Activated T-helper 17 cell treated with anti-CD3 and anti-CD28 coated beads, Interleukin-2, amount 50 U/mL, for 72 hours (primary cell): ENCODE results near the gene FAM53B. TPM values are rescaled to one million over a fixed set of nuclear protein-coding genes. Genes with fewer than 3 reads are reported as not detected.
"Not testable (repeated sequence)": the region's sequence is repeated elsewhere in the genome, so short reads cannot be mapped to it uniquely, and the experiment has no call there.

Experiments
- ATAC-seq: fragments of 150-1000 bp; cut with Tn5 transposase; replicated peaks from 2 replicates; pipeline ENCODE4 v1.10.0; 2021; ENCODE audit warnings: mild to moderate bottlenecking, moderate library complexity
- H3K27ac Mint-ChIP-seq: one replicate; pipeline ENCODE4 v1.8.0; 2022; ENCODE audit warnings: mixed read lengths
- H3K27me3 Mint-ChIP-seq: one replicate; pipeline ENCODE4 v1.8.0; 2022; ENCODE audit warnings: mixed read lengths
- H3K36me3 Mint-ChIP-seq: one replicate; pipeline ENCODE4 v1.8.0; 2022; ENCODE audit warnings: low read depth, mild to moderate bottlenecking, mixed read lengths
- H3K4me1 Mint-ChIP-seq: one replicate; pipeline ENCODE4 v1.8.0; 2022; ENCODE audit warnings: mixed read lengths
- H3K4me3 Mint-ChIP-seq: one replicate; pipeline ENCODE4 v1.8.0; 2022; ENCODE audit warnings: mild to moderate bottlenecking, mixed read lengths
- H3K9me3 Mint-ChIP-seq: one replicate; pipeline ENCODE4 v1.8.0; 2022; ENCODE audit warnings: mixed read lengths
- total RNA-seq, 2 donors: library from RNA; stranded (reverse); gene quantifications; one replicate each; pipeline ENCODE4 v1.2.3, GENCODE V29; 2022

The FAM53B gene
- total RNA-seq, 2 donors from 2014 or later: 21.7 to 36.8 TPM

DNA sequence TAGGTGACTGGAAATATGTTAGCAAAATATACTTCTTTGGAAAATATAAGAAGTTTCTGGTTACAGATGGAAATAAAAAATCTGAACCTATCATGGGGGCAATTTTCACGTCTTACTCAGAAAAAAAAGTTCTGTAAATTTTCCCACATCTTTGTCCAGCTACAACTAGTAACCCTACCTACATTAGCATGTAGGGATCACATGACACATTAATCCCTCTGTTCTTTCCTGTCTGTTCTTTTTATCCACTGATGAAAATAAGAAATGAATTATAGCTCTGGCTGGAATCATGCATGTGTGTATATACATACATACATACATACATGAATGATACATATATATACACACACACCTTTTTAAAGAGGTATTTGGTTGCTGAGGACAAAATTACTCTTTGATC is 3.6 kb upstream of the FAM53B start:
- Mint-ChIP-seq H3K4me3 (no peak overlapping the region), H3K36me3 (peaks cover 4% of the 10 kb centered on the region), H3K27me3 (no peaks in the 10 kb centered on the region), H3K9me3 (no peaks in the 10 kb centered on the region), H3K27ac (no peak overlapping the region), H3K4me1 (peaks cover 8% of the 10 kb centered on the region)
- no peak for ATAC-seq

DNA sequence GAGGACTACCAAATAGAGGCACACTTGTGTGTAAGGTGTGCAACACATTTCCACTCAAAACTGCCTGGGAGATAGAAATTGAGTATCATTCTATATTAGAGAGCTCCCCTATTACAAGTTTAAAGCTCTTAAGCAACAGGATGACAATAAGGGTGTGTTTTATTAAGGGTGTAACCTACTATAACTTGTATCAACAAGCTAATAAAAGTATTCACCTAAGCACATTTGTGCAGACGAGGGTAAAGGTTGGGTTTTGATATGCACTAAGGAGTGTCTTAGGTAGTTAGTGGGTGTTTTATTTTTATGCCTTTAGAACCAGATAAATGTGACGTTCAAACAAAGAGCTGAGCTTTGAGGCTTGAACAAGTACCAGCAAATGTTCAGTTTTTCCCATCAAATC is 2.8 kb upstream of the FAM53B start:
- ATAC-seq: no peak
- Mint-ChIP-seq H3K4me1 (peaks cover 12% of the 10 kb centered on the region), H3K36me3 (peaks cover 9% of the 10 kb centered on the region), H3K27me3 (no peaks in the 10 kb centered on the region), H3K27ac (no peak overlapping the region), H3K4me3 (no peak overlapping the region), H3K9me3 (no peaks in the 10 kb centered on the region)

GRCh38 chr10:124746447-124746846 is 2.3 kb upstream of the FAM53B start:
- peaks cover 11% of the 10 kb centered on the region for H3K36me3 Mint-ChIP-seq
- ATAC-seq, H3K9me3 Mint-ChIP-seq, H3K27ac Mint-ChIP-seq, H3K4me3 Mint-ChIP-seq, H3K27me3 Mint-ChIP-seq: not testable (repeated sequence)
- H3K4me1 Mint-ChIP-seq: peaks cover 15% of the 10 kb centered on the region

GRCh38 chr10:124745673-124746072 is 1.5 kb upstream of the FAM53B start:
- Mint-ChIP-seq H3K4me3 (peak overlapping the region; percentile 69), H3K36me3 (peaks cover 17% of the 10 kb centered on the region), H3K27me3 (no peaks in the 10 kb centered on the region), H3K4me1 (peaks cover 21% of the 10 kb centered on the region), H3K27ac (no peak overlapping the region), H3K9me3 (no peaks in the 10 kb centered on the region)
- ATAC-seq: no peak

GRCh38 chr10:124745252-124745651 is 1.1 kb upstream of the FAM53B start:
- H3K27ac Mint-ChIP-seq: no peak overlapping the region
- H3K27me3 Mint-ChIP-seq: no peaks in the 10 kb centered on the region
- peaks cover 22% of the 10 kb centered on the region for H3K4me1 Mint-ChIP-seq

DNA sequence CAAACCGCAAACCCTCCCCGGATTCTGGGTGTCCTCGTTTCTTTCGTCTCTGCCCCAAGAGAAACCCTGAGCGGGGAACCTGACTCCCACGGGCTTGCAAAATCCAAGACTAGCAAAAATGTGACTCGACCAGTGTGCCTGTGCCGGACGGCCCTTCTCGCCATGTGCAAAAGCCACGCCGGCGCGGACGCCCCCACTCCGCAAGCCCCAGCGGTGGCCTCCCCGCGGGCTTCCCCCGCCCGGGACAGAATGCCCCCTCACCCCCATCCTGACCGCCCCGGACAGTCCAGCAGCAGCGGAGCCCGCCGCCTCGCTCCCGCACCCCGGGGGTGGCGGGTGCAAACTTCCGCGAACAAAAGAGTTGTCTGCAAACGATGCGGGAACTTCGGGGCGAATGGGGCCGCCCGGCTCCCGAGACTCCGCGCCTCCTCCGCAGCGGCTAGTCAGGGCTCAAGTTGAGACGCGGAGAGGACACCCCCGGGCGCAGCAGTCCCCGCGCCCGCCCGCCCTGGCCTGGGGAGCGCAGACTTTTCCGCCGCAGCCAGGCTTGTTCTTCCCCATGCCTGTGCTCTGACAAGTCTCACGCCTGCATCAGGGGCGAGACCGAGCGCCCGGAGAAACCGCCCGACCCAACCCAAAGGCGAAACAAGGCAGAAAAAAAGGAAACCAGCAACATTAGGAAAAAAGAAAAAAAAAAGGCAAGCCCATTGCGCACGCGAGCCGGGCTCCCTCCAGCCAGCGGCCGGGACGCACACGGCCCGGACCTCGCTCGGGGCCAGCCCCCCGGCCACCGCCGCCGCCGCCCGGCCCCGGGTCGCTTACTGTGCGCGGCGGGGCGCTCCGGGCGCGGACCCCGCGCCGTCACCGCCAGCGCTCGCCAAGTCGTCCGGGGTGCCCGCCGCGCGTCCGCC is 732 bp downstream of the FAM53B start:
- H3K36me3 Mint-ChIP-seq: peaks cover 29% of the 10 kb centered on the region
- ATAC-seq: peak; percentile 9
- peak overlapping the region; percentile 76 for H3K4me3 Mint-ChIP-seq
- no peaks in the 10 kb centered on the region for H3K9me3 Mint-ChIP-seq
- H3K4me1 Mint-ChIP-seq: peaks cover 34% of the 10 kb centered on the region
- peak overlapping the region; percentile 67 for H3K27ac Mint-ChIP-seq
- no peaks in the 10 kb centered on the region for H3K27me3 Mint-ChIP-seq

More at GRCh38 chr10:124745252-124745651, 1.1 kb upstream of the FAM53B start:
- ATAC-seq: no peak
- H3K9me3 Mint-ChIP-seq: no peaks in the 10 kb centered on the region
- H3K36me3 Mint-ChIP-seq: peaks cover 17% of the 10 kb centered on the region
- H3K4me3 Mint-ChIP-seq: peak overlapping the region; percentile 69

DNA sequence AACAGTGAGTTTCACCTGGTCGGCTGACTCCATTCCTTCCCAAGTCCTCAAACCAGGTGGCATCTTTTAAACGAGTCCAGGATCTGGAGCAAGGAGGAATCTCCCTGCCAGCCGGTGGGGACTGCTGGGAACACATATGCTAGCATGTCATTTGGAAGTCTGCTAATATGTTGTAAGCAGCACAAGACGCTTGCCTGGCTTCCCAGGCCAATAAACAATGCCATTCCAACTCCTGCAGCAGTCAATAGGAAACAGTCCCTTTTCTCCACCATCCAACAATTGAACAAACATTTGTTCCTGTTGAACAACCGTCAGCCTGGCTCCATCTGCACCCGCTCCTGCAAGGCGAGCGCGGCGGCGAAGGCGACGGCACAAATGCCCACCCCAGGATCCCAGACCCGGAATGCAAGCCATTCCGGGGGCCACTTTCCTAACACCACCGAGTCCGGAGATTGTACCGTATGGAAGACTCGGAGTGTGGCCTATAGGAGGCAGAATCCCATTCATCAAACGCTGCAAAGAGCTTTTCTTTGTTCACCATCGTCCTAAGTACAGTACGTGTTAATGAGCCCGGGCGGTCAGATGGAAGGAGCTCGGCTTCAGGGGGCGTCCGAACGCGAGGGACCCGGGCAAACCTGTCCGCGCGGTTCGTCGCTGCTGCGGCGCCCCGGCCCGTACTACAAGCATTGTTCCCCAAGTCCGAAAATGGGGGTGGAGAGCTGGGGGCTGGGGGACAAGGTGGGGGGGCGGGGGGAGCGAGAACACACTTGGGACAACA is 1.6 kb downstream of the FAM53B start:
- peaks cover 29% of the 10 kb centered on the region for H3K36me3 Mint-ChIP-seq
- no peaks in the 10 kb centered on the region for H3K27me3 Mint-ChIP-seq
- H3K4me1 Mint-ChIP-seq: peaks cover 37% of the 10 kb centered on the region
- no peak for ATAC-seq
- peak overlapping the region; percentile 61 for H3K27ac Mint-ChIP-seq
- peak overlapping the region; percentile 76 for H3K4me3 Mint-ChIP-seq
- no peaks in the 10 kb centered on the region for H3K9me3 Mint-ChIP-seq

DNA sequence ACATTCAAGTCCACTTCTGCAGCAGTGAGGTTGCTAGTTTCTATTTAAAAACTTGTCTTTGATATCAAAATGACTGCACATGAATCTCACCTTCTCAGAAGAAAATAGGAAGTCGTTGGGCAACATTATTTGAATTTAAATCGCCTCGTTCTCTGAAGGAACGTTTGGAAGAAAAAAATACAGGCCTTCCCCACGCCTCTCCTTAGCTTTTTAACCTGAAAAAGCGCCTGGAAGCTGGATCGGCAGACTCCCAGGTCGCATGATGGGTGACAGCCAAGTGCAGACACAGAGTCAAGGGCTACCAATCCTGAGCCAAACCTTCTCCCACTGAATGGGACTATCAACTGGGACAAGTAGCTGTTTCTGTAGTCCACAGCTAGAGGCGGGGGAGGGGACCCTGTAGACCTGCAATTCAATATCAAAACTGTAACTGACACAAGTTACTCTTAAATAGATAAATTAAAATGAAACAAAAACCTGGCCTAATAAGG is 2.2 kb downstream of the FAM53B start:
- Mint-ChIP-seq H3K4me1 (peaks cover 41% of the 10 kb centered on the region), H3K27me3 (no peaks in the 10 kb centered on the region)

GRCh38 chr10:124741281-124741921 is 2.8 kb downstream of the FAM53B start:
- peak; percentile 64 for ATAC-seq
- Mint-ChIP-seq H3K4me1 (peaks cover 44% of the 10 kb centered on the region), H3K36me3 (peaks cover 29% of the 10 kb centered on the region), H3K27ac (peak overlapping the region; percentile 85), H3K27me3 (no peaks in the 10 kb centered on the region), H3K9me3 (no peaks in the 10 kb centered on the region), H3K4me3 (peak overlapping the region; percentile 76)

More for the DNA sequence above, 2.2 kb downstream of the FAM53B start:
- H3K36me3 Mint-ChIP-seq: peaks cover 29% of the 10 kb centered on the region
- ATAC-seq: no peak
- H3K27ac Mint-ChIP-seq: peak overlapping the region; percentile 85
- H3K4me3 Mint-ChIP-seq: peak overlapping the region; percentile 76
- H3K9me3 Mint-ChIP-seq: no peaks in the 10 kb centered on the region

DNA sequence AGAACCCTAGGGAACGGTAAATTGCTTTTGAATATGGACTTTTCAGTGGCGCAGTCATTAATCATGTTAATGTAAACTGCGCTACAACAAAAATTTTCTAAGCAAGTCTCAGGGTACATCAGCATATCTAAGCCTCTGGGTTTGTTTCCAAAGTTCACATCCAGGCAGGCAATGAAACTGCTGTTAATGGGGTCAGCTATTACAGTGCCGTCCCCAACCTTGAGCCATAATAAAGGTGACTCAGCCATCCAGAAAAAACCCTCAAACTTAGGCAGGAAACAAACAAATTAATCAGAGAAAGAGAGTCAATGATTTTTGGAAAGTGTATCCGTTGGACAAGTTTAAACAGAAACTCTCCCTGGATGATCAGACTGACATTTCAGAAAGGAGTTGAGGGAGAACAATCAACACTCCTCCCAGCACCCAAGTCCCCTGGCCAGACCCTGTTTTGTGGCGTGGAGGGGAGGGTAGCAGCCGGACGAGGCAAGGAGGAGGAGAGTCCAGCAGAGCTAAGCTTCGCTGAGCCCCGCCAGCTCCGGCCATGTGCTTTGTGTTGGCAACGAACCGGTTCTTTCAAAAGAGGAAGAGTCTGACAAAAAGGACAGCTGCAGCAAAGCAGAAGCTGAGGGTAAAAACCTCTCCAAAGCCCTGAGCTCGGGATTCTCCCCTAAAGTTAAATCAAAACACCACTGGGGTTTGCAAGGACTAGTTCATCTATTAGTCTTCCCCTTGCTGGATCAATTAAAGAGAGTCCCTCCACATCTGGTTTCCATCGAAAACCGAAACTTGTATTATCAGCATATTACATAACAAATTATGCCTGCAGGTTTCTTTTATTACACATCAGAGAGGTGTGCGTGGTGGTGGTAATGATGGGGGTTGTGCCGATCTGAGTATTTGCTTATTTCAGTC is 3.6 kb downstream of the FAM53B start:
- Mint-ChIP-seq H3K4me1 (peaks cover 44% of the 10 kb centered on the region), H3K9me3 (no peaks in the 10 kb centered on the region), H3K4me3 (peak overlapping the region; percentile 76), H3K27ac (peak overlapping the region; percentile 85), H3K36me3 (peaks cover 29% of the 10 kb centered on the region), H3K27me3 (no peaks in the 10 kb centered on the region)
- ATAC-seq: peak; percentile 48

GRCh38 chr10:124739986-124740368 is 4.2 kb downstream of the FAM53B start:
- Mint-ChIP-seq H3K4me3 (peak overlapping the region; percentile 76), H3K27ac (peak overlapping the region; percentile 85), H3K4me1 (peaks cover 47% of the 10 kb centered on the region), H3K27me3 (no peaks in the 10 kb centered on the region), H3K36me3 (peaks cover 29% of the 10 kb centered on the region), H3K9me3 (no peaks in the 10 kb centered on the region)
- ATAC-seq: no peak

- no peaks in the 10 kb centered on the region for H3K9me3 Mint-ChIP-seq
- no peak for ATAC-seq
- H3K4me1 Mint-ChIP-seq: peaks cover 54% of the 10 kb centered on the region
- peak overlapping the region; percentile 85 for H3K27ac Mint-ChIP-seq
- peaks cover 29% of the 10 kb centered on the region for H3K36me3 Mint-ChIP-seq
- H3K27me3 Mint-ChIP-seq: no peaks in the 10 kb centered on the region
- peak overlapping the region; percentile 76 for H3K4me3 Mint-ChIP-seq
These were observed 4.9 kb downstream of the FAM53B start for GRCh38 chr10:124739119-124739921.

DNA sequence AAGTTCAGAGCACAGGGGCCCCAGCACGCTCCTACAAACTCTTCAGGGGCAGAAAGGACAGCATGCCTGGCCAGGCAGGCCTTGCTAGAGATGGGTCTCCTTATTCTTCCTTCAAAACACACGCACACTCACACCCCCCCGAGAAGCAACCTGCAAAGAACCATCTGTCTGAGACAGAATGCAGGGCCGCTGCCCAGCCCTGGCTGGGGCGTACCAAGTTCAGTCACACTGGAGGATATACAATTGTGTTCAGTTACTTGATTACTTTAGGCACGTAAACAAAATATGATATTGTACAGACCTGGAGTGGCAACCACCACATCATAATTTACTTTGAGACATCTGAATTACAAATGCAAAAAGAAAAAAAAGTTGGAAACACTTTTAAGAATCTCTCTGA is 5.7 kb downstream of the FAM53B start:
- Mint-ChIP-seq H3K36me3 (peaks cover 35% of the 10 kb centered on the region), H3K9me3 (no peaks in the 10 kb centered on the region), H3K4me3 (peak overlapping the region; percentile 76)

More for the DNA sequence above, 5.7 kb downstream of the FAM53B start:
- no peak for ATAC-seq
- Mint-ChIP-seq H3K27me3 (no peaks in the 10 kb centered on the region), H3K27ac (peak overlapping the region; percentile 85), H3K4me1 (peaks cover 62% of the 10 kb centered on the region)
